Measurements from ENCODE around the gene KY.

Gene KY

GRCh38 chr3:134617608-134618477 lies 33.0 kb downstream of the KY start:
- no peak for DNase-seq

DNA sequence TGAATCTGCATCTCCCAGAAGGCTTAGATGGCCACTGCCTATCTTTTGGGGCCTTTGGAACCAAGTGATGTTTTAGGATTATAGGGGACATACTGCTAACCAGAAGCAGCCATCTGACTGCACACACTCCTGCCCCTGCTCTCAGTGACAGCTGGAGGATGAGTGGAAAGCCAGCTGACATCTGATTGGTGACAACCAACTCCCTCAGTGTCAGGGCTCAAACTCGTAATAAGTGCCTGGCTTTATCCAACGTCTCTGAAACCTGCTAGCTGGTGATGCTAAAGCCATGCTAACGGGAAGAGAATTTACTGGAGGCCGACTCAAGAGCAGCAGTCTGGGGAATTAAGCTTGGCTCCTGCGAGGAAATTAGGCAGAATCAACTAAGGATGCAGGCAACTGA lies 35.1 kb downstream of the KY start:
- no peak for DNase-seq

DNA sequence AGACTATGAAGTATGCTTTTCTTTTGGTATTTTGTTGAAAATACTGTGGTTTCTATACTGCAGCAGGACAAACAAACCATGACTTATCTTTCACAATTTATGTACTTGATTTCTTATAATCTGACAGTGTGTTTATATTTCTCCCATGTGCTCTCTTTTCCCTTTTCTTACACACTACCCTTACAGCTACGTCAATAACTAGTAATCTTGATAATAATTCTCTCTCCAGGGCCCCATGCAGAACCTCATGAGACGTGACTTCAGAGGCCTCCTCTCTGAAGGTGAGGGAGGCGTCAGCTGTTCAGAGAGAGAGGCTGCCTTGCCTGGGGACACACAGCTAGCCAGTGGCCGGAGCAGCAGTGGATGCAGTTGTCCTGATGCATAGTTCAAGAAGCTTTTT lies 35.9 kb downstream of the KY start:
- no peak for DNase-seq

DNA sequence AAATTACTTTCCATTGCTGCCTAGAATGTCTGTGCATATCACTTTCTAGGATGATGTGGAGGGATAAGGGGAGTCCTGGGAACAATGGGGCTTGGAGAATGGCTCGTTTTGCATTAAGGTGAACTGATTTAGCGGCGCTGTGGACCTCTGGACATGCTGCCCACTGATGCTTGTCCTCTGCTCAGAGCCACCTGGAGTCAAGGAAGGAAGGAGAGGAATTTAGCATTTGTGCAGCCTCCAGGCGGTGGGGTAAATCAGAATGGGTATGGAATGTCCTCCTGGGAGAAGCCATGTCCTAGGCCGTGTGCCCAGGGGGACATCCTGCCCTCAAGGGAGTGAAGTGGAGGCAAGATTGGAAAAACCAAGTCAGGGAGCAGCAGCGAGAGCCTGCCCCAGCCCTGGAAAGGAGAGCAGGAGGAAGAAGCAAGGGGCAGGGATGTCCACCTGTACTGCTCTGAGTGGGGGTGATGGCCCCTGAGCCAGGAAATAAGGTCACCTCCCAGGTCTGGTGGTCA lies 37.8 kb downstream of the KY start:
- no peak for DNase-seq

- no peak for DNase-seq
Measured at GRCh38 chr3:134611516-134611915, 39.3 kb downstream of the KY start.

GRCh38 chr3:134610432-134611385 lies 40.1 kb downstream of the KY start:
- DNase-seq: no peak

- no peak for DNase-seq
Measured at GRCh38 chr3:134609821-134610431, 40.9 kb downstream of the KY start.

- no peak for DNase-seq
Measured at GRCh38 chr3:134608771-134609435, 41.9 kb downstream of the KY start.

DNA sequence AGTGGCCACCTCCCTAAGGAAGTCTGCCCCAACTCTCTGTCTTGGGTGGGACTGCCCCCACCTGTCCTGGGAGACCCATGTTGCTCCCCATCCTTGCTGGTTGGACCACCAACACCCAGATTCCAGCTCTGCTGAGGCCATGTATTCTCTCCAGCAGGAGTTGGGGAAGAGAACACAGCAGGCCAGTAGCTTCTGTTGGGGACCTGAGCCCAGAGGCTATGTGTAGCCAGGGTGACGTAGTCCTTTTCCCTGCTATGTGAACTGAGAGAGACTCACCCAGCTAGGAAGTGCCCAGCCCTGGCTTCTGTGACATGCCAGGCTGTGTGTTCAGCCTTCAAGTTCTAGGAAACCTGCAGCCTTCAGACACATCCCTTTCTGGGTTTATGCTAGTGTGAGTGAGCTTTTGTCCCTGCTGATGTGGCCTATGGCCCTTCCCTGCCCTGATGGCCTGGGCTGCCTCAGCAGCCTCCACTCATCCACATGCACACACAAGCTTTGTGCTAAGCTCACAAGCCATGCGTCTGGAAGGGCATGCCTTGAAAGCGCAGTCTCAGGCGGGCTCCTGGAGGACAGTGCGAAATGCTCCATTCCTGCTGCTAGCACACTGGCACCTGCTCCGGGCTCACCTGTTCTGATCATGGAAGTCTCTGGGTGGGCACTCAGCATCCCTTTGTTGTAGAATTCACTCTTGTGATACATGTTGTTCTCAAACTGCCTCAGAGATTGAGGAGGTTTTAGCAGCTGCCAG lies 42.6 kb downstream of the KY start:
- no peak for DNase-seq

DNA sequence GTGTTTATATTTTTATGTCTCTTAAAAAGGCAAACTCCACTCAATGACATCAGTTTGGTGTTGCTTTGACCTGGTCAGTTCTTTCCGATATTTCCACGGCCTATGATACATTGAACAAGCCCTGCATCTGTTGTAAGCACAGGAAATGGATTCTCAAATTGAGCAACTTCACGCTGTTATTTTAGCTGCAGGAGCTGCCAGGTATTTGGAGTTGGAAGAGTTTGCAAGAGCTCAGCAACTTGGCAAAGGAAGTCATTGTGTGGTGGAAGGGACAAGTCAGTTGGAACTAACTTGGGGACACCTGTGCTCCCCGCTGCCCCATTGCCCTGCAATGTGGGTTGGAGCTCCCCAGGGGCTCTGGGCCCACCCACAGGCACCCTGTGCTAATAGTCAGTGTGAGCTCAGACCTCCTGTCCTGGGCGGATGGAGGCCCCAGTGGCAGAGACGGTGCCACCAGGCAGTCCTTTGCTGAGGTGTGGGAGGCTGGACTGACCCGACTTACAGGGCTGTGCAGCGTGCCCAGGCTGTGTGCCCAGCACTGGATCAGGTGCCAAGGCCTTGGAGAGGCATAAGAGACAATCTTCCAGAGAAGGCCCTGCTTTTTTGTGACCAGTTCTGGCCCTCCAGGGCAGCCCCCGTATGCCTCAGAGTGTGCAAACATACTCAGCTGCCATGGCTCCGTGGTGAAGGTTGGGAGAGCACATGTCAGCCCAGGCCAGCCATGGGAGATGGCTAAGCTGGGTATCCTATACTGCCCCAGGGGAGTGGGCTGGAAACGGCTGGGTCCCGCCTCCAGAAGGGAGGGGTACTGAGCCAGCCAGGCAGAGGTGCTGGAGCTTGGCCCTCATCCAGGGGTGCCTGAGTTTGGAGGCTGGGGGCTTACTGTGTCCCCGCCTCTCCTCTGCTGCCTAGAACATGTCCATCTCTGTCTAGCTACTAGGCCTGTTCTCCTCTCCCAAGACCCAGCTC lies 43.5 kb downstream of the KY start:
- no peak for DNase-seq

DNA sequence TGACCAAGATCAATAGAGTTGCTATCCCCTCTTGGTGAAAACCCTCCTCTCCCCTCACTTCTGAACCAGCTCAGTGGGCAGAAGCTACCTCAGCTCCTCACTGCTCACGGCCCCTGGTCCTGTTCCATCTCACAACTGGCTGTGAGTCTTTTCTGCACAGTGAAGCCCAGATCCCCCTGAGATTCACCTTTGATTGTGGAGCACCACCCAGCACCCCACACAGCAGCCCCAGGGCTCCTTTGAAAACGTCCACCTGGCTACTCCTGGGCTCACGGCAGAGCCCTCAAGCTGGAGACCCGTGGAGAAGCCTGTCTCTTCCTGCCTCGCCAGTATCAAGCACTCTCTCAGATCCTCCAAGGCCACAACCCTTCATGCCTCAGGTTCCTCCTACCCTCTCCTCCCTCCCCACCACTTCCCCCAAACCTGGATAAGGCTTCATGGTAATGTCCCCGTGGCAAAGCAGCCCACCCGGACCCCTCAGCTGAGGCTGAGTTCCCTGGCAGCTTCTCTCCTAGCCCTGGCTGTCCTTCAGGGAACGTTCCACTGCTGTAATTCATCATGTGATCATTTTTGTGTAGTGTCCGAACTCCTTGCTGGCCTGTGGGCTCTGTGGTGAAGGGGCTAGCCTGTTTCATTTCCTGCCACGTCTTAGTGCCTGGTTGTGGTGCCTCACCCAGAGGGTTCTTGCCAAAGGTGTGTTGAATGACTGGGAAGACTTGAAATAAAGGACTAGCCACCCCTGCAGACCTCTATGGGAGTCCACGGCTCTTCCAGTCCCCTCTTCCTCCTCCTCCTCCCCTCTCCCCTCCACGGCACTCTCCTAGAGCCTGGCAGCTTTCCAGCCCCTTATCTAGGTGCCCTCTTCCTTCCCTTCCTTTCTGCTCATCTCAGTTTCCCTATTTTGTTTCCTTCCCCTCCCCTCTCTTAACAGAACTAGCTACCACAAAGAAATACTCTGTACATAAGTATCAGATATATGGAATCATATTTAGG lies 44.5 kb downstream of the KY start:
- DNase-seq: no peak

DNA sequence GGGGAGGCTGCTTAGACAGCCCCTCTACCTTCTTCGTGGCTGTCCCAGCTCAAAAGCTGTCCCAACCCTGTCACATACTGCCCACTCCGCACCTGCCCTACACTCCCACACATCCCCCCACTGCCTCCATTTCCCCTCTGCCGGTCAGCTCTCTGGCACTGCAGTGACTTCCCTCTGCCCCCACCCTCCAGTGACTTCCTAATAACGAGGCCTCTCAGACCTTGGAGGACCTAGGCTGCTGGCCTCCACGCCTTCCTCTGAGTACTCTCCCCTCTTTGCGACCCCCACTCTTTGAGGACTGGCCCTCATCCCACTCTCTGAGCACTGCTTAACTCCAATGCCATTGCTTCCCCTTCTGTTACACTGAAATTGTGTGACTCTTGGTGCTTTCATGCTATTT lies 45.3 kb downstream of the KY start:
- DNase-seq: no peak

- DNase-seq: no peak
Measured at GRCh38 chr3:134603956-134604355, 46.9 kb downstream of the KY start.

GRCh38 chr3:134603480-134603879 lies 47.3 kb downstream of the KY start:
- no peak for DNase-seq

- DNase-seq: no peak
Measured at GRCh38 chr3:134602440-134602814, 48.4 kb downstream of the KY start.

DNA sequence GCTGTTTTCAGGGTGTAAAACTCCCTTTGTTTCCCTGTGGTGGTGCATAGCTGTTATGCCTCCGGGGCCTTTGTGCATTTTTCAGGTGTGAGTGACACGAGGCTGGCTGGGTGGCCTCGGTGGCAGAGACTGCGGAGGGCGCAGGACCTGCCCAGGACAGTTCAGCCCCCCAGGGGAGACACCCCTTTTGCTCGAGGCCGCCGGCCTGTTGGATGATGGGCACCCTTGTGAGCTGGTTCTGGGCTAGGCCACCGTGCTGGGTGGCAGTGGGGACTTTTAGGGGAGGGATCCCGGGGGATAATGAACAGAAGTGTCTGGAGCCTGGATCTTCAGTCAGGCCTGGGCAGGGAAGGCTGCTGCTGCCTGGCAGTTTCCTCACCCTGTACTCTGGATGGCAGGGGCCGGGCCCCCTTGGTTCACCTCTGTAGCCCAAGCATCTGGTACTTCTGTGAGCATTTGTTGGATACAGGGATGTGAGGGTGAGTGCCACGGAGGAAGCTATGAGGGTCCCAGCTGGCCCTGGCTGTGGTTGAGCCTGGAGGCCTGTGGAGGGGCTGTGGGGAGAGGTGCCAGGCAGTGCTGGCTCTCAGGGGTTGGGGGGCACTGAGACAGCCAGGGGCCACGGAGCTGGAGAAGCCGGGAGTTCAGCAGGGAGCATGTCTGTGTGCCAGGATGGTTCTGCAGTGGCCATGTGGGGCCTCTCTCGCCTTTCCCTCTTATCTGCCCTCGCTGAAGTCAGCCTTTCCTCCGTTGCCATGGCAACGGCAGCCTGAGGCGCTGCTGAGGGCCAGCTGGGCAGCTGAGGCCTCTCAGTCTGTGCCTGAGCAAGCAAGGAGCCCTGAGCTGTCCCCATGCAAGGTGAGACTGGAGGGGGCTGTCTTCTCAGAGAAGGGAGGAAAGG lies 49.0 kb downstream of the KY start:
- no peak for DNase-seq

GRCh38 chr3:134600685-134601463 lies 49.9 kb downstream of the KY start:
- DNase-seq: peak; percentile 60

Measured in activated CD4-positive, alpha-beta T cell treated with anti-CD3 and anti-CD28 coated beads, Interleukin-2, amount 50 U/mL, for 16 hours (primary cell).